Suprapubic skin (tissue), 3 donors: ENCODE results near the gene ZCCHC24.

ENCODE experiments used
- EP300 ChIP-seq: sonication (generic); formaldehyde crosslinking; IDR thresholded peaks from one replicate; pipeline ENCODE4 v1.6.1; 2017; ENCODE audit warnings: antibody characterized with exemption
- POLR2A ChIP-seq, 2 donors: fragments of 450-650 bp; IDR thresholded peaks; one replicate each; pipeline ENCODE4 v1.6.1; 2017; ENCODE audit warnings: antibody characterized with exemption in 2 of 2, mild to moderate bottlenecking in 2 of 2, moderate library complexity in 2 of 2
- TF ChIP-seq, protein P1 (sequence below), 2 donors: fragments of 200-600 bp in 1 of 2; fragments of 450-650 bp in 1 of 2; sonication (generic) in 1 of 2; IDR thresholded peaks; one replicate each; pipeline ENCODE4 v1.5.1; 2016 to 2019; ENCODE audit warnings: antibody characterized with exemption in 2 of 2, mild to moderate bottlenecking in 1 of 2, moderate library complexity in 1 of 2

- TF ChIP-seq POLR2A (IDR thresholded peaks at IDR 0.05) (no peak), EP300 (no peak)
- TF ChIP-seq, protein P1, sequence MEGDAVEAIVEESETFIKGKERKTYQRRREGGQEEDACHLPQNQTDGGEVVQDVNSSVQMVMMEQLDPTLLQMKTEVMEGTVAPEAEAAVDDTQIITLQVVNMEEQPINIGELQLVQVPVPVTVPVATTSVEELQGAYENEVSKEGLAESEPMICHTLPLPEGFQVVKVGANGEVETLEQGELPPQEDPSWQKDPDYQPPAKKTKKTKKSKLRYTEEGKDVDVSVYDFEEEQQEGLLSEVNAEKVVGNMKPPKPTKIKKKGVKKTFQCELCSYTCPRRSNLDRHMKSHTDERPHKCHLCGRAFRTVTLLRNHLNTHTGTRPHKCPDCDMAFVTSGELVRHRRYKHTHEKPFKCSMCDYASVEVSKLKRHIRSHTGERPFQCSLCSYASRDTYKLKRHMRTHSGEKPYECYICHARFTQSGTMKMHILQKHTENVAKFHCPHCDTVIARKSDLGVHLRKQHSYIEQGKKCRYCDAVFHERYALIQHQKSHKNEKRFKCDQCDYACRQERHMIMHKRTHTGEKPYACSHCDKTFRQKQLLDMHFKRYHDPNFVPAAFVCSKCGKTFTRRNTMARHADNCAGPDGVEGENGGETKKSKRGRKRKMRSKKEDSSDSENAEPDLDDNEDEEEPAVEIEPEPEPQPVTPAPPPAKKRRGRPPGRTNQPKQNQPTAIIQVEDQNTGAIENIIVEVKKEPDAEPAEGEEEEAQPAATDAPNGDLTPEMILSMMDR (IDR thresholded peaks at IDR 0.05) = no peak
These were observed 54.0 kb downstream of the ZCCHC24 start for GRCh38 chr10:79391231-79392019.
